ENCODE measurements around the gene TRIM61.
A peak's percentile ranks its signal among the peaks of the same experiment; 100 is the strongest.
"Not testable (repeated sequence)": the region's sequence is repeated elsewhere in the genome, so short reads cannot be mapped to it uniquely, and the experiment has no call there.

The TRIM61 gene

DNA sequence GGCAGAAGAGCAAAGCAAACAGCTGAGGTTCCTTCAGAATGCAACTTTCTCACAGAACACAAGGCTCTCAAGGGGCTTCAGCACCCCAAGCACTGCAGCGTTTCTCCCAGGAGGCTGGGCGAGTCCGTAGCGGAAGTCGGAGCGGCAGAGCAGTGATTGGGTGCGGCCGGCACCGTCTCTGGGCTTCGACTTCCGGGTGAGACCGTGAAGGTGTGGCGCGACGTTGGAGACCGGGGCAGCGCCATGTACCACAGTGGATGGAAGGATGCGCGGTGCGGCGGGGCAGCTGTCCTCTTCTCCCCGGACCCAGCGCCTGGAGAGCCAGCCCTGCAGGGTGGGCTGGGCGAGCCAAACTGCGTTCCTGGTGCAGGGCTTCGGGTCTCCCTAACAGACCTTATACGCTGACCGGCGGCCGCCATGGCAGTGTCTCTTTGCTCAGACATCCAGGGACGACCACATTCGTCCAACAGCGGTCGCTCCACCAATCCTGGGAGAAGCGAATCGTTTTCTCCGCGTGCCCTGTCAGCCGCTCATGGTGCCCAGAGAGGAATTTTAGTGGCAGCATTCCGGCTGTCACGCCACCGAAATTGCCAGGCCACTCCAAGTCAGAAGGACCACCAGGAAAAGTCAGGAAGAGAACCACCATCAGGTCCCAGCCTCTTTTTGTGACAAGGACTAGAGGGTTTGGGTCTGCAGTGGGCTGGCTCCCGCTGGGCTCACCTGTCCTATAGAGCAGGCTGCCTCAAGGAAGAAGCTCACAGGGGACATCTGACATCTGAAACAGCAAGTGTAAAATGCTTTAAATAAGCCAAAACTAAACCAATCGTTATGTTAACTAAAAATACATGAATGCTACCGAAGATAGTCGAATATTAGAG, 20.5 kb downstream of the TRIM61 start:
- DNase-seq = peak; percentile 70

DNA sequence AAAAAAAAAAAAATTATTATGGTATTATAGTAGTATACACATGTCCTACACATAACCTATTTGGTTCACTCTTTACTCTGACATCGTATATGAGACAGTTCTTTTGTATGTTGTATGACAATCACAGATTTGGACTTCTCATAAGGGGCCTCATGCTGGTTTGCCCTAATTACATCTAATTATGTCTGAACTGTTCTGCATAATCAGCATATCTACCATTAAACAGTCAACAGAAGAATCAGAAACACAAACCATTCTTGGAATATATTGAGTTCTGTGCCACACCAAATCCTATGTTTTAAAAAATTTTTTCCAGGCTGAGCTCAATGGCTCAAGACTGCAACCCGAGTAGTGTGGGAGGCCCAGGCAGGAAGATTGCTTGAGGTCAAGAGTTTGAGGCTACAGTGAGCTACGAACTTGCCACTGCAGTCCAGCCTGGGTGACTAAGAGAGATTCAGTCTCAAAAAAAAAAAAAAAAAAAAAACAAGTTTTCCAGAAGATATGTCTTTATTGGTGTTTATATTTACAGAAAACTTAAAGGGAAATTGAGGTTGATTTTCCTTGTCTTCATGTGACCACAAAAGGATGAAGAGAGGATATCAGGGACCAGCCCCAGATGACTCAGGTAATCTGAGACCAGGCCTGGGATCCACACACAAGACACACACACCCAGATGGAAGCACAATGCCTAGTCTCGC, 22.2 kb downstream of the TRIM61 start:
- DNase-seq = no peak

DNA sequence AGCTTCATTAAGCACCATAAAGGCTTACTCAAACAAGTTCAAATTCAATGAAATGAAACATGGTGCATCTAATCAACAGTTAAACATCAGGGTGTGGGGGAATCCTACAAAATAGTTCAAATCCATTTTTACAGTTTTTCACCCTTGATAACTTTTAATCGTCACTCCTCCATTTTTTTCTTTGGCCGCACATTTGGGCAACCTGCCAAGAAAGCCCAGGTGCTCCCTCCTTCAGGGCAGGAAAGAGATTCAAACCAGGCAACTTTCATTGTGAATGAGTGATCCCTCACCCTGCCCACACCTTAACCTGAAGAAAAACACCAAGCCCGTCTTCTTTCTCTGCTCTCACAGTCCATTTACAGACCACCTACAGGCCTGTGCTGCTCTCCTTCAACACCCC, 24.9 kb downstream of the TRIM61 start:
- DNase-seq = no peak

DNA sequence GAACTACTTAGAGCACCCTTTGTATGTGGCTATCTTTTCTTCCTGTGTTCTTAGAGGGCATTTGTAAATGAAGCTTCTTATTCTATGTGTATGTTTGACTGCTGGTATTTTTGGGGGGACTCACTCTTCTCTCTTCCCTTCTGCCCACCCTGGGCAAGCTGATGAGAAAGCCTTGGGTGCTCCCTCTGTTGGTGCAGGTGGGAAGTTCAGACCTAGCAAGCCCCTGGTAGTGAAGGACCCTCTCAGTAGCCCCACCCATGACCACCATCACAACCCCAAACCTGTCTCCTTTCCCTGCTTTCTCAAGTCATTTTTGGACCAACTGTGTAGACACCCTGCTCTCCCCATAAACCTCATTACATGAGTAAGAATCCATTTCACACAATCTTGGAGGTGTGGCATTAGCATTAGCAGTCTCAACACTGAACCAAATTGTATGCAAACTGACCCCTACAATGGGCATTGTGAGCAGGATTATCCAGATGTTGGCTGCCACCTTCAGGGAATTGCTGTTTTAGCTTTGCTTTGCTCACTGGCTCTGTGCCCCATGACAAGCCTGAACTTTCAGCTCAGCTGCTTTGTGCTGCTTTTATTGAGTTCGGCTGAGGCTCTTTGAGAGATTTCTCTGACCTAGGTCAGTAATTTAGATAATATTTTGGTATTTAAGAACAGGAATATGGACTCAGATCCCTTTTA, 27.9 kb downstream of the TRIM61 start:
- no peak for DNase-seq

DNA sequence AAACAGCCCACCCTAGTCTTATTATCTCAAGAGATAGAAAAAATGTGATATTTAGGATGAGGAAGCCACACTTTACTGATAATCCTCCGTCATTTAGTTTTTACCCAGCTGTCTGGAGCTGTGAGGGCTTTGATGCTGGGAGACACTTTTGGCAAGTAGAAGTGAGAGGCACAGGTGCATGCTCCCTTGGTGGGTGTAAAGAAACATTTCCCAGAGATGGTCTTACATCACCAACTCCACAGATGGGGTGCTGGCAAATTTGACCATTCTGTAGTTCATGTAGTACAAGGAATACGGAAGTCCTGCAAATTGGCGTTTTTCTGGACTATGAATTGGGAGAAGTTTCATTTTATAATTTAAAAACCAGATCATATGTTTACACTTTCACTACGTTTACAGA, 28.5 kb downstream of the TRIM61 start:
- DNase-seq = no peak

DNA sequence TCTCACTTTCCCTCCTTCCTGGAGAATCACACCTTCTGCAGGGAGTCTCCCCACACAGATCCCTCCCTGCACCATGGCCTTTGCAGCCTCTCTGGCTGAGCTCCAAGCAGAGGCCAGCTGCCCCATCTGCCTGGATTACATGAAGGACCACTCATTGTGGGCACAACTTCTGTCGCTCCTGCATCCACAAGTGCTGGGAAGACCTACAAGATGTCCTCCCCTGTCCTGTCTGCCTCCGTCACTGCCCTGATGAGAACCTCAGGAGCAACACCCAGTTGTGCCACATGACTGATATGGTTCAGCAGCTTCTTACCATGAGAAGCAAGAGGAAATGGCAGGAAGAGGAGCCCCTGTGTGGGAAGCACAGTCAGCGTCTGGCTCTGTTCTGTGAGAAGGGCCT, 29.5 kb downstream of the TRIM61 start:
- not testable (repeated sequence) for DNase-seq

DNA sequence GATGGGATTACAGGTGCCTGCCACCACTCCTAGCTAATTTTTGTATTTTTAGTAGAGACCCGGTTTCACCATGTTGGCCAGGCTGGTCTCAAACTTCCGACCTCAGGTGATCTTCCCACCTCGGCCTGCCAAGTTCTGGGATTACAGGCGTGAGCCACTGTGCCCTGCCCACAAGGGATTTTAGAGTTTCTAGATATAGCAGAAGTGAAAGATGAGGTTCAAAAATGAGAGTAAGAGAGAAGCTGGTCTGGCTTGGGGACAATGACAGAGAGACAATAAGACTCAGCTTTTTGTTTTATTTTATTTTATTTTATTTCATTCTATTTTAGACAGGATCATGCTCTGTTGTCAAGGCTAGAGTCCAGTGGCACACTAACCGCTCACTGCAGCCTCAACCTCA, 30.6 kb downstream of the TRIM61 start:
- no peak for DNase-seq

DNA sequence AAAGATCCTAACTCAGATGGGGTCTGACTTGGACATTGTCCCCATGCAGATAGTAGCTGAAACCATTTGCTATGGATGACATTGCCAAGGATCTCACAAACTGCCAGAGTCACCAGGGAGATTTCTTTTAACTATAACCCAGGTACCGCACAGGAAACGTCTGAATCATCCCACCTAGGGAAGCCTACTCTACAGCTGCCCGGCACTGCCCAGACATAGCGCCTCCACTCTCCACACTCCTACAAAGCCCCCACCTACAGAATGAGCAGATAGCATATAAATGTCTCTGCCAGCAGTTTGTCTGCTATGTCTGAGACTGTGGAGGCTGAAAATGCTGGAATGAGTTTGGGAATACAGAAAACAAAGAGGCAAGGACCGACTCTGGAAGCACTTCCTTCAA, 32.3 kb downstream of the TRIM61 start:
- DNase-seq = no peak

DNA sequence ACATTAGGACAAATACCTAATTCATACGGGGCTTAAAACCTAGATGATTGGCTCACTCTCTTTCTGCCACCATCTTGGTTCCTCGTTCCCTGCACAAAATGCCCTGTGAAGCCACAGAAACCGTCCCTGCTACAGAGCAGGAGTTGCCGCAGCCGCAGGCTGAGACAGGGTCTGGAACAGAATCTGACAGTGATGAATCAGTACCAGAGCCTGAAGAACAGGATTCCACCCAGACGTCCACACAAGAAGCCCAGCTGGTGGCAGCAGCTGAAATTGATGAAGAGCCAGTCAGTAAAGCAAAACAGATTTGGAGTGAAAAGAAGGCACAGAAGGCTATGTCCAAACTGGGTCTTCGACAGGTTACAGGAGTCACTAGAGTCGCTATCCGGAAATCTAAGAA, 34.3 kb downstream of the TRIM61 start:
- no peak for DNase-seq

DNA sequence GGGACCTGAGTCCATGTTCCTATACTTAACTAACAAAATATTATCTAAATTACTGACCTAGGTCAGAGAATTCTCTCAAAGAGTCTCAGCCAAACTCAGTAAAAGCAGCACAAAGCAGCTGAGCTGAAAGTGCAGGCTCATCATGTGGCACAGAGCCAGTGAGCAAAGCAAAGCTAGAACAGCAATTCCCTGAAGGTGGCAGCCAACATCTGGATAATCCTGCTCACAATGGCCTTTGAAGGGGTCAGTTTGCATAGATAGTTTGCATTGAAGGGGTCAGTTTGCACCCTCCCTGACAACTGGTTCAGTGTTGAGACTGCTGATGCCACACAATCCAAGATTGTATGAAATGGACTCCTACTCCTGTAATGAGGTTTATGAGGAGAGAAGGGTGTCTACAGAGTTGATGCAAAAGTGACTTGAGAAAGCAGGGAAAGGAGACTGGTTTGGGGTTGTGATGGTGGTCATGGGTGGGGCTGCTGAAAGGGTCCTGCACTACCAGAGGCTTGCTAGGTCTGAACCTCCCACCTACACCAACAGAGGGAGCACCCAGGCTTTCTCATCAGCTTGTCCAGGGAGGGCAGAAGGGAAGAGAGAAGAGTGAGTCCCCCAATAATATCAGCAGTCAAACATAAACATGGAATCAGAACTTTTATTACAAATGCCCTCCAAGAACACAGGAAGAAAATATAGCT, 39.7 kb downstream of the TRIM61 start:
- DNase-seq = no peak

DNA sequence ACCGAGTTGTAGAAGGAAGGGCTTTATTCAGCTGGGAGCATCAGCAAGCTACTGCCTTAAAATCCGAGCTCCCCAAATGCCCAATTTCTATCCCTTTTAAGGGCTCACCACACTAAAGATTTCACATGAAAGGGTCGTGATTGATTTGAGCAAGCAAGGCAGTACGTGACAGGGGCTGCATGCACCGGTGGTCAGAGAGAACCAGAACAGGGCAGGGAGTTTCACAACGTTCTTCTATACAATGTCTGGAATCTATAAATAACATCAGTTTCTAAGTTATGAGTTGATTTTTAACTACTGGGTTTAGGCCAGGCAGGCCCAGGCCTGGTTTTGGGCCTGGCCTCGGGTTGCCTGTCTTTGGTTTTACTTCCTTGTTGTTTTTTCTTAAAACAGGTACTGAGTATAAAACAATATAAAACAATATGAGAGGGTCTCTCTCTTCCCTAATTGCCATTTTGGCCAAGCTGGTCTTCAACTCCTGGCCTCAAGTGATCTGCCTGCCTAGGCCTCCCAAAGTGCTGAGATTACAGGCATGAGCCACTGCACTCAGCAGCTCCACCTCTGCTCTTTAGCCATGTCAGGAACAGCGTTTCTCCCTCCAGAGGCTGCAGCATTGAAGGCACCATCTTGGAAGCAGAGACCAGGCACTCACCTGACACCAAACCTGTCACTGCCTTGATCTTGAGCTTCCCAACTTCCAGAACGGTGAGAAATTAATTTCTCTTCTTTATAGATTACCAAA, 41.4 kb downstream of the TRIM61 start:
- DNase-seq = not testable (repeated sequence)

DNA sequence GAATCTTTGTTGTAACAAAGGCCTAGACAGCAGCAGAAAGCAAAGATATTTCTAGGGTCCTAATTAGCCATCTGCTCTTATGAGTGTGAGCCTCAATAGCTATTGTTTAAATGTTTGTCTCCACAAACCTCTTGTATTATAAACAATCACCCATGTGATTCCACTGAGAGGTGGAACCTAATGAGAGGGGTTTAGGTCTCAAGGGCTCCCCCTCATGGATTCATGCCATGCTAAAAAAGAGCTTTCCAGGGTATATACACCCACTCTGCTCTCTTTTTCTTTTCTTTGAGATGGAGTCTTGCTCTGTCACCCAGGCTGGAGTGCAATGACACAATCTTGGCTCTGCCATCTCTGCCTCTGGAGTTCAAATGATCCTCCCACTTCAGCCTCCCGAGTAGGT, 42.1 kb downstream of the TRIM61 start:
- no peak for DNase-seq

DNA sequence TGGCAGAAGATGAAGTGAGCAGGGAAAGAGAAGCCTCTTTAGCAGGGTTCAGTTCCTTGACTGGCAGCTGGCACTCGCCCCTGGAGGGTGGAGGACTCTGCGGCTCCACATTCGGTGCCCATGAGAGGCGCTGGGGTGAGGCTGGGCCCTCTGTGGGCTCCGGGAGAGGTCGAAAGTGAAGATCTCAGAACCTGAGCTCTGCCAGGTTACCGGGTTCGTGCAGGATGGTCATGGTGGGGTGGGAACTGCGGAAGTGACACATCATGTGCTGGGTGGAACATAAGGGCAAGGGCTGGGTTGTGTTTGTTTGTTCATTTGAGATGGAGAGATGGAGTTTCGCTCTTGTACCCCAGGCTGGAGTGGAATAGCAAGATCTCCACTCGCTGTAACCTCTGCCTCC, 44.2 kb downstream of the TRIM61 start:
- no peak for DNase-seq

DNA sequence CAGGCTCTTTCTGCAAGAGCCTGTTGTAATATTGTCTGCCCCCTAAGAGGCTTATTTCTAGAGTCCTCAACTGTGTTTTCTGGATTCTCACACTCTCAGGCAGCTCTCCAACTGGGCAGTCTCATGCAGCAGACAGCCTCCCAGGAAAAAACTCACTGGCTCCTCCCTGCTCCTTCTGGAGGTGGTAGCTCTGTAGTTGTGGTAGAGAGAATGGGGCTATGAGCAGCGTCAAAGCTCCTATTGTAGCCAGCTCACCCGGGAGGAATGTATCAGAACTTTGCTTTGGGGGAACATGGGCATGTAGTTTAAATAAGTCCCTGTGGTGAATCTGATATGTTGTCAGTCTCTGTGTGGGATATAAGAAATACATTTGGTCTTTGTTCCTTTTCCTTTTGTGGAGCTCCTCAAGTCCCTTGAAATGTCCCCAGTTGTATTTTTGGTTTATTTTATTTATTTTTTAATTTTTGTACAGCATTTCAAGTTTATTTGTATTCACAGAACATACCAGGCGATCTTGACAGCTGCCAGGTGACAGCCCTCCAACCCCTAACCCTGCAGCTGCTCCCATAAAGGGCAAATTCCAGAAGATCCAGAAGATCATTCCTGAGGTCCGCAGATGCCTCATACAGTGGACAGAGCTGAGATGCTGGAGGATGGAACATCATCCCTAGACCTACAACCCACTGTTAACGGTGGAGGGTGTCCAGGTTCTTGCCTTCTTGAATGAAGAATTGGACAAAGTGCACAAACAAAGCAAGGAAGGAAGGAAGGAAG, 45.7 kb downstream of the TRIM61 start:
- no peak for DNase-seq

DNA sequence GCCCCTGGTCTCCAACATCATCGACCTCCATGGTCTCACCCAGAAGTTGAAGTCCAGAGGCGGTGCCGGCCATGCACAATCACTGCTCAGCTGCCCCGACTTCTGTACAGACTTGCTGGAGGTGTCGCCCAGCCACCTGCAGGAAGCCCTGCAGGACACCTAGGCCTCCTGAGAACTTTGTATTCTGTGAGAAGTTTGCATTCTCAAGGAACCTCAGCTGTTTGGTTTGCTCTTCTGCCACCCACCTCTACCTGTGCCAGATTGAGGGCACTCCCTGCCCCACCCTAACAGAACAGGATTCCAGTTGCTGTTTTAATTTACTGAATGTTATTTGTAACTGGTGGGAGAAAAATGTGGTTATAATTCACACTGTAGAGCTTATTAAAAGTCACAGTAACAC, 46.8 kb downstream of the TRIM61 start:
- no peak for DNase-seq

DNA sequence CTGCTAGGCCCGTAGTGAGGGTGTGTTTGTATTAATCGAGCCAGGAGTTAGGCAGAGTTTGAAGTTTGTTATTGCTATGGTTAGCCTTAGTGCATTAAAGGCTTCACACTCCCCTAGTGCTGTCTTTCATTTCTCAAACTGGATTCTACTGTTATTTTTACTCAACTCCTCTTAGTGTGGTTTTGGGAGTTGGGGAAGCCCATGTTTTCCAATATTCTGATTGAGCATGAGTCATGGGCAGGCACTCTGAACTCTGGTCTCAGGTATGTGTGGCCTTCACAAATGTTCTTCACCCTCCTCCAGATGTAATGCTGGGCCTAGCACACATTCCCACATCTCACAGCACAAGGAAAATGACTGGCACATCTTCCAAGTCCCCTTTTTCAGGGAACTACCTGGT, 50.4 kb downstream of the TRIM61 start:
- DNase-seq = not testable (repeated sequence)

DNA sequence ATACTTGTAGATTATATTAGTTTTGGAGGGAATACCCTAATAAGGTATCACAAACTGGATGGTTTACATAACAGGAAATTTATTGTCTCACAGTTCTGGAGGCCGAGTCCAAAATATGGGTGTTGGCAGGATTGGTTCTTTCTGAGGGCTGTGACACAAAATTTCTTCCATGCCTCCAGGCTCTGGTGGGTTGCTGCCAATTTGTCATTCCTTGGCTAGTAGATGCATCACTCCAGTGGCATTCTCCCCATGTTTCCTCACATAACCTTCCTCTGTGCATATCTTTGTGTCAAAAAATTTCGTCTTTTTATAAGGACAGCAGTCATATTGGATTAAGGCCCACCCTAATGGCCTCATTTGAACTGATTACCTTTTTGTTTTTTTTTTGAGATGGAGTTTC, 51.2 kb downstream of the TRIM61 start:
- DNase-seq = no peak

DNA sequence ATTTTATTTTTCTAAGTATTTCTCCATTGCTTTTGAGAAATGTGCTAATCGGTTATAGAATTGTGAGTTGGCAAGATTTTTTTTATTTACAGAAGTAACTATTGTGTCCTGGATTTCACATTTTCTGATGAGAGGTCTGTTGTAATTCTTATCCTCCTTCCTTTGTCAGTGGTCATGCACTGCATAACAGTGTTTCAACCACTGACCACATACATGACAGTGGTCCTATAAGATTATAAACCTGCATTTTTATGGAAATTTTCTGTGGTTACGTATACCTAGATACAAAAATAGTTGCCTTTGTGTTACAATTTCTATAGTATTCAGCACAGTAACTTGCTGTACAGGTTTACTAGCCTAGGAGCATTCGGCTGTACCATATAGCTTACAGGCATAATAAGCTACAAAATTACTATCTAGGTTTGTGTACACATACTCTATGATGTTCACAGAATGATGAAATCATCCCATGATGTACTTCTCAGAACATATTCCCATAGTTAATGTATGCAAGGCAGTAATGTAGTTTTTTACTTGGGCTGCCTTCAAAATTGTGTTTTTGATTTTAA, 52.7 kb downstream of the TRIM61 start:
- no peak for DNase-seq

DNA sequence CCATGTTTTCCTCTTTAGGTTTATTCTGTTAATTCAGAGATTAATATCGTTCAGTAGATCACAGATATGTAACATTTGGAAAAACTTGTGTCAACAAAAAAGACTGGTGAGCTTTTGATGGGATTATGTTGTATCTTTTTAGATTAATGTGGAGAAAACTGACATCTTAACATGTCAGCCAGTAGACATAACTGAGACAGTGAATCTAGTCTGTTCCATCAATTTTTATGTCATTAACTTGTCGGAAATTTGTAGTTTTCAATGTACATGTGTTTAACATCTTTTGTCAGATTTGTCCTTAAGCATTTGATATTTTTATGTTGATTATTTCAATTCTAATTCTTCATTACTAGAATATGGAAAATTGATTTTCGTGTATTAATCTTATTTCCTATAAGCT, 58.5 kb downstream of the TRIM61 start:
- DNase-seq = no peak

Measured in inflammatory macrophage treated with lipopolysaccharide for 4 hours (primary cell).